ENCODE results near the gene PEX13.
"Not testable (repeated sequence)": the region's sequence is repeated elsewhere in the genome, so short reads cannot be mapped to it uniquely, and the experiment has no call there.

PEX13 gene

DNA sequence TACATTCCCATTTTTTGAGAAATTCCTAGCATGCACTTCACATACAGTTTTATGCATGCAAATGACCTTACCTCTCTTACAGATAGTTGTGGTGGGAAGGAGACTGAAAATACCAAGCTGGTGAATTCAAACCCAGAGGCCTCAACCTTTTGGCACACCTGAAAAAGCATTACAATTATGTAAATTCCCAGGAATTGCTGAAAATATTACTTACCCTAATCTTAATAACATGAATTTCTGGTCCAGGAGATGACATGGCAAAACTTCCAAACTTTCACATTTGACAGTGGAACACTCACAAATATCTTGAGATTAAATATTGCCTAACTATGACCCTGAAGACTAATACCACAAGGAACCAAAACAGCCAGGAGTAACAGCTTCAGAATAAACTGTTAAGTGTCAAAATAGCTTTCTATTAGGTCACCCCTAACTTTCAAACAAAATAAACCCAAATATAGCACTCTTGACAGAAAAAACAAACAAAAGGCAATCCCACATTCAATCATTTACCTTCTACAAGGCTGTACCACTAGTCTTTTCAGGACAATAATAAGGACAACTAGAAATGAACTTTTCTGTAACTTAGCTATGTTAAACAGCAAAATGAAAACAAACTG is 10.9 kb upstream of the PEX13 start:
- H3K36me3 ChIP-seq (ENCODE audit: control insufficient read depth in 2 of 2, insufficient read depth in 2 of 2, low read length in 2 of 2): no peaks in the 10 kb centered on the region
- H3K27me3 ChIP-seq (ENCODE audit: control insufficient read depth in 2 of 2, insufficient read depth in 2 of 2, low read length in 2 of 2): no peaks in the 10 kb centered on the region
- H3K4me3 ChIP-seq (ENCODE audit: low read length in 2 of 2): no peak overlapping the region
- H3K9me3 ChIP-seq (ENCODE audit: control insufficient read depth in 2 of 2, low read length in 2 of 2): no peaks in the 10 kb centered on the region
- no peaks in the 10 kb centered on the region for H3K4me1 ChIP-seq (ENCODE audit: control insufficient read depth in 2 of 2, insufficient read depth in 2 of 2, low read length in 2 of 2)
- no peak overlapping the region for H3K9ac ChIP-seq (ENCODE audit: low read depth in 1 of 2, low read length in 2 of 2)
- H3K27ac ChIP-seq (ENCODE audit: low read depth in 2 of 2, low read length in 2 of 2): no peak overlapping the region

GRCh38 chr2:61009355-61009754 is 8.2 kb upstream of the PEX13 start:
- Histone ChIP-seq H3K27me3 (ENCODE audit: control insufficient read depth in 2 of 2, insufficient read depth in 2 of 2, low read length in 2 of 2) (no peaks in the 10 kb centered on the region), H3K9ac (ENCODE audit: low read depth in 1 of 2, low read length in 2 of 2) (no peak overlapping the region), H3K27ac (ENCODE audit: low read depth in 2 of 2, low read length in 2 of 2) (no peak overlapping the region), H3K36me3 (ENCODE audit: control insufficient read depth in 2 of 2, insufficient read depth in 2 of 2, low read length in 2 of 2) (no peaks in the 10 kb centered on the region), H3K9me3 (ENCODE audit: control insufficient read depth in 2 of 2, low read length in 2 of 2) (no peaks in the 10 kb centered on the region), H3K4me3 (ENCODE audit: low read length in 2 of 2) (no peak overlapping the region), H3K4me1 (ENCODE audit: control insufficient read depth in 2 of 2, insufficient read depth in 2 of 2, low read length in 2 of 2) (no peaks in the 10 kb centered on the region)

GRCh38 chr2:61011678-61012077 is 5.8 kb upstream of the PEX13 start:
- Histone ChIP-seq H3K4me3 (ENCODE audit: low read length in 2 of 2) (no peak overlapping the region), H3K27me3 (ENCODE audit: control insufficient read depth in 2 of 2, insufficient read depth in 2 of 2, low read length in 2 of 2) (no peaks in the 10 kb centered on the region), H3K9ac (ENCODE audit: low read depth in 1 of 2, low read length in 2 of 2) (no peak overlapping the region), H3K36me3 (ENCODE audit: control insufficient read depth in 2 of 2, insufficient read depth in 2 of 2, low read length in 2 of 2) (no peaks in the 10 kb centered on the region), H3K9me3 (ENCODE audit: control insufficient read depth in 2 of 2, low read length in 2 of 2) (no peaks in the 10 kb centered on the region), H3K4me1 (ENCODE audit: control insufficient read depth in 2 of 2, insufficient read depth in 2 of 2, low read length in 2 of 2) (peaks cover 3 to 5% of the 10 kb centered on the region in 2 donors), H3K27ac (ENCODE audit: low read depth in 2 of 2, low read length in 2 of 2) (no peak overlapping the region)

- not testable (repeated sequence) for H3K9me3 ChIP-seq (ENCODE audit: control insufficient read depth in 2 of 2, low read length in 2 of 2); H3K27ac ChIP-seq (ENCODE audit: low read depth in 2 of 2, low read length in 2 of 2); H3K4me1 ChIP-seq (ENCODE audit: control insufficient read depth in 2 of 2, insufficient read depth in 2 of 2, low read length in 2 of 2); H3K36me3 ChIP-seq (ENCODE audit: control insufficient read depth in 2 of 2, insufficient read depth in 2 of 2, low read length in 2 of 2); H3K4me3 ChIP-seq (ENCODE audit: low read length in 2 of 2); H3K27me3 ChIP-seq (ENCODE audit: control insufficient read depth in 2 of 2, insufficient read depth in 2 of 2, low read length in 2 of 2); H3K9ac ChIP-seq (ENCODE audit: low read depth in 1 of 2, low read length in 2 of 2)
Observed at GRCh38 chr2:61012303-61012702, 5.2 kb upstream of the PEX13 start.

DNA sequence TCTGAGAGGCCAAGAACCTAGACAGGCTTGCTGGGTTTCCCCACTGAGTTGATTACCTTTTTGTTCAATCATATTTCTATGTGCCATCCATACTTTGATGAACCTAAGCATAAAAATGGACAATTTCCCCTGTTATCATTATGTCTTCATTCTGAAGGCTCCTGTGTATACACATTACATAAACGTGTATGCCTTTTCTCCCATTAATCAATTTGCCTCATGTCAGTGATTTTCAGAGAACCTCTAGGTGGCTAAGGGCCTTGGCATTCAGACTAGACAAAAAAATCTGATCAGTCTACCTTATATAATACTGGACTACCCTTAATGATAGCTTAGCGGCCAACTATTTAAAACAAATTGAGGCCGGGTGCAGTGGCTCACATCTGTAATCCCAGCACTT is 4.1 kb upstream of the PEX13 start:
- Histone ChIP-seq H3K27me3 (ENCODE audit: control insufficient read depth in 2 of 2, insufficient read depth in 2 of 2, low read length in 2 of 2) (no peaks in the 10 kb centered on the region), H3K4me3 (ENCODE audit: low read length in 2 of 2) (no peak overlapping the region), H3K4me1 (ENCODE audit: control insufficient read depth in 2 of 2, insufficient read depth in 2 of 2, low read length in 2 of 2) (peaks cover 3 to 5% of the 10 kb centered on the region in 2 donors), H3K36me3 (ENCODE audit: control insufficient read depth in 2 of 2, insufficient read depth in 2 of 2, low read length in 2 of 2) (no peaks in the 10 kb centered on the region), H3K27ac (ENCODE audit: low read depth in 2 of 2, low read length in 2 of 2) (no peak overlapping the region), H3K9me3 (ENCODE audit: control insufficient read depth in 2 of 2, low read length in 2 of 2) (no peaks in the 10 kb centered on the region), H3K9ac (ENCODE audit: low read depth in 1 of 2, low read length in 2 of 2) (no peak overlapping the region)

GRCh38 chr2:61014763-61015162 is 2.8 kb upstream of the PEX13 start:
- Histone ChIP-seq H3K4me1 (ENCODE audit: control insufficient read depth in 2 of 2, insufficient read depth in 2 of 2, low read length in 2 of 2) (peaks cover 5 to 7% of the 10 kb centered on the region in 2 donors), H3K27me3 (ENCODE audit: control insufficient read depth in 2 of 2, insufficient read depth in 2 of 2, low read length in 2 of 2) (no peaks in the 10 kb centered on the region), H3K9me3 (ENCODE audit: control insufficient read depth in 2 of 2, low read length in 2 of 2) (no peaks in the 10 kb centered on the region), H3K4me3 (ENCODE audit: low read length in 2 of 2) (no peak overlapping the region), H3K27ac (ENCODE audit: low read depth in 2 of 2, low read length in 2 of 2) (no peak overlapping the region), H3K9ac (ENCODE audit: low read depth in 1 of 2, low read length in 2 of 2) (no peak overlapping the region), H3K36me3 (ENCODE audit: control insufficient read depth in 2 of 2, insufficient read depth in 2 of 2, low read length in 2 of 2) (no peaks in the 10 kb centered on the region)

GRCh38 chr2:61015976-61016375 is 1.5 kb upstream of the PEX13 start:
- peak overlapping the region; percentile 80 to 99 for H3K4me3 ChIP-seq (ENCODE audit: low read length in 2 of 2)
- no peaks in the 10 kb centered on the region for H3K27me3 ChIP-seq (ENCODE audit: control insufficient read depth in 2 of 2, insufficient read depth in 2 of 2, low read length in 2 of 2)
- H3K4me1 ChIP-seq (ENCODE audit: control insufficient read depth in 2 of 2, insufficient read depth in 2 of 2, low read length in 2 of 2): peaks cover 5 to 11% of the 10 kb centered on the region in 2 donors
- peaks cover 1 to 2% of the 10 kb centered on the region in 2 donors for H3K36me3 ChIP-seq (ENCODE audit: control insufficient read depth in 2 of 2, insufficient read depth in 2 of 2, low read length in 2 of 2)
- peak overlapping the region; percentile 96 for H3K27ac ChIP-seq (ENCODE audit: low read depth in 2 of 2, low read length in 2 of 2)
- no peaks in the 10 kb centered on the region for H3K9me3 ChIP-seq (ENCODE audit: control insufficient read depth in 2 of 2, low read length in 2 of 2)
- H3K9ac ChIP-seq (ENCODE audit: low read depth in 1 of 2, low read length in 2 of 2): peak overlapping the region; percentile 92 to 98

DNA sequence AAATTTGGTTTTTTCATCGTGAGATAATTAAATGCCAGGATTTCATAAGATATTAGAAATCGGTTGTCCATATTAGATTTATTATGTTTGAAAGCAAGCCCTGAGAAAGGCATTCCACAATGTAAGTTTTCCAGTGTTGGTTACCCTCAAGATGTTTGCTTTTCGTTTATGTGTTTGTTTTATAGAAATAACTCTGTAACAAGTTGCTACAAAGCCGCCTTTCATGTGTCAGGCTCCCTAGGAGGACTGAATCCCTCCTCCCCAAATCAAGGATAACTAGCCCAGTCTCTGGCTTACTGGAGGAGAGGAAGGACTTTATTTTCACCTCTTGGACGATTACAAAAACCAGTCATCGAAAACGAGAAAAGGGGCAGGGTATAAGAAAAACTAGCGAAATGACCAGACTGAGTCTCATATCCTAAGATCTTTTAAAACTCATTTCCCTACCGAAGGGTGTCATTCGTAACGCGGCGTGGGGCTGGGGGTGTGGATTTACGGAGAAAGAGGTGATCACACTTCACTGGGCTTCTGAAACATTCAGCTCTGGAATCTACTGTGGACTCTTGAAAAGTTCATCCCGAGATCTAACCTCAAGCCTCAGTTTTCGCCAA is 1.0 kb upstream of the PEX13 start:
- Histone ChIP-seq H3K4me1 (ENCODE audit: control insufficient read depth in 2 of 2, insufficient read depth in 2 of 2, low read length in 2 of 2) (peaks cover 5 to 11% of the 10 kb centered on the region in 2 donors), H3K9me3 (ENCODE audit: control insufficient read depth in 2 of 2, low read length in 2 of 2) (no peaks in the 10 kb centered on the region), H3K4me3 (ENCODE audit: low read length in 2 of 2) (peak overlapping the region; percentile 80 to 99), H3K27ac (ENCODE audit: low read depth in 2 of 2, low read length in 2 of 2) (peak overlapping the region; percentile 96), H3K9ac (ENCODE audit: low read depth in 1 of 2, low read length in 2 of 2) (peak overlapping the region; percentile 92 to 98), H3K27me3 (ENCODE audit: control insufficient read depth in 2 of 2, insufficient read depth in 2 of 2, low read length in 2 of 2) (no peaks in the 10 kb centered on the region), H3K36me3 (ENCODE audit: control insufficient read depth in 2 of 2, insufficient read depth in 2 of 2, low read length in 2 of 2) (peaks cover 7% of the 10 kb centered on the region in 2 donors)

DNA sequence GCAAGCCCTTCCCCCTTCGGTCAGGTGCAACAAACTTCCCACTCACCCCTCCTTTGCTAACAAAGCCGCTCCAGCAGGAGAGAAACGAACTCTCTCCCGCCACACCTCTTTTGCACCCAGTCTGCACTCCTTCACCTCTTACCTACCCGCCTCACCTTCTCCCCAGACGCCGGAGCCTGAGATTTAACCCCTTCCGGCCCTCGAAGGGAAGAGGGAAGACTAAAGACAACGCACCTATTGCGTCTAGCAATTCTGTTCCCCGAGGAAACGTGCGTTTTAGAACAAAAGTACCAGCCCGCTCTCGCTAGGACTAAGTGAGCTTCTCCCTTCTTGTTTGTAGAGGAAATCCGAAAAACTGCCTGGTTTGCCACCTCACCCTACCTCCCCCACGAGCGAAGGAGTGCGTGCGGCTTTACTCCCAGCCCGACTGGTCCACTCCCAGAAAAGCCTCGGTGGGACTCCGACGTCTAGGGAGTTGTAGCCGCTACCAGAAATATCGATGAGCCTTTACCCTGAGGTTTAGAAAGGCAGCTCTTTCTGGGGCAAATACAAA is 441 bp upstream of the PEX13 start:
- peaks cover 5 to 11% of the 10 kb centered on the region in 2 donors for H3K4me1 ChIP-seq (ENCODE audit: control insufficient read depth in 2 of 2, insufficient read depth in 2 of 2, low read length in 2 of 2)
- H3K9ac ChIP-seq (ENCODE audit: low read depth in 1 of 2, low read length in 2 of 2): peak overlapping the region; percentile 92 to 98
- no peaks in the 10 kb centered on the region for H3K27me3 ChIP-seq (ENCODE audit: control insufficient read depth in 2 of 2, insufficient read depth in 2 of 2, low read length in 2 of 2)
- H3K4me3 ChIP-seq (ENCODE audit: low read length in 2 of 2): peak overlapping the region; percentile 80 to 99
- H3K27ac ChIP-seq (ENCODE audit: low read depth in 2 of 2, low read length in 2 of 2): peak overlapping the region; percentile 96
- H3K9me3 ChIP-seq (ENCODE audit: control insufficient read depth in 2 of 2, low read length in 2 of 2): no peaks in the 10 kb centered on the region
- peaks cover 7 to 8% of the 10 kb centered on the region in 2 donors for H3K36me3 ChIP-seq (ENCODE audit: control insufficient read depth in 2 of 2, insufficient read depth in 2 of 2, low read length in 2 of 2)

DNA sequence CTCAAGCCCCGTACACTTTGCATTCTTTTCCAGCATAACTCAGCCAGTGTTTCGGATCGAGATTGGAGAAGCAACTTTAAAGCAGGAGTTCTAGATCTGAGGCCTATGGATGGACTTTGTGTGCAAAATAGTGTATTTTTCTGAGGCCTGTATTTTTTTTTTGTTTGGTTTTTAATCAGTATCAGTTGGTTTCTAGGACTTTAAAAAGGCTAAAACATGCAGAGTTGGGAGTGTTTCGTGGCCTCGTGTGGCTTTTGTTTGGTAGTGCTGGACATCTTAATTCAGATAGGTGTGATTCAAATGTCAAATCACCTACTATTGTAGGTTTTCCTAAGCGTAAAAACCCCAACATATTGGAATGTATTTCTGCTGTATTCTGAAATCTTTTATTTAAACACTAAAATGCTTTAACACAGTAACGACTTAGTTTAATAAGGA is 817 bp downstream of the PEX13 start:
- H3K27ac ChIP-seq (ENCODE audit: low read depth in 2 of 2, low read length in 2 of 2): peak overlapping the region; percentile 96
- H3K27me3 ChIP-seq (ENCODE audit: control insufficient read depth in 2 of 2, insufficient read depth in 2 of 2, low read length in 2 of 2): no peaks in the 10 kb centered on the region
- peak overlapping the region; percentile 80 to 99 for H3K4me3 ChIP-seq (ENCODE audit: low read length in 2 of 2)
- peak overlapping the region; percentile 92 to 98 for H3K9ac ChIP-seq (ENCODE audit: low read depth in 1 of 2, low read length in 2 of 2)
- peaks cover 7 to 9% of the 10 kb centered on the region in 2 donors for H3K36me3 ChIP-seq (ENCODE audit: control insufficient read depth in 2 of 2, insufficient read depth in 2 of 2, low read length in 2 of 2)
- H3K4me1 ChIP-seq (ENCODE audit: control insufficient read depth in 2 of 2, insufficient read depth in 2 of 2, low read length in 2 of 2): peaks cover 5 to 11% of the 10 kb centered on the region in 2 donors
- no peaks in the 10 kb centered on the region for H3K9me3 ChIP-seq (ENCODE audit: control insufficient read depth in 2 of 2, low read length in 2 of 2)

All from mucosa of rectum (tissue), 2 donors.